Nephron progenitor cell (in vitro differentiated cells): ENCODE measurements around the gene TOLLIP.
"Not testable (repeated sequence)": the region's sequence is repeated elsewhere in the genome, so short reads cannot be mapped to it uniquely, and the experiment has no call there.

Experiments
- DNase-seq: peaks from one replicate; pipeline ENCODE4 v3.0.0; 2021
- H3K27ac Mint-ChIP-seq: 2 replicates; pipeline ENCODE4 v1.8.0; 2021; ENCODE audit warnings: mild to moderate bottlenecking, moderate library complexity, mixed read lengths
- H3K27me3 Mint-ChIP-seq: 2 replicates; pipeline ENCODE4 v1.8.0; 2021; ENCODE audit warnings: mild to moderate bottlenecking, low read depth, mixed read lengths; ENCODE audit not compliant: poor library complexity
- H3K36me3 Mint-ChIP-seq: 2 replicates; pipeline ENCODE4 v1.8.0; 2021; ENCODE audit warnings: low read depth, mixed read lengths
- H3K4me1 Mint-ChIP-seq: 2 replicates; pipeline ENCODE4 v1.8.0; 2021; ENCODE audit warnings: mixed read lengths
- H3K4me3 Mint-ChIP-seq: 2 replicates; pipeline ENCODE4 v1.8.0; 2021; ENCODE audit warnings: mild to moderate bottlenecking, moderate library complexity, mixed read lengths
- H3K9me3 Mint-ChIP-seq: 2 replicates; pipeline ENCODE4 v1.8.0; 2021; ENCODE audit warnings: mild to moderate bottlenecking, moderate library complexity, mixed read lengths
- CTCF ChIP-seq: fragments of 200-600 bp; sonication (generic); IDR thresholded peaks from 2 replicates; pipeline ENCODE4 v1.5.0; 2021; ENCODE audit warnings: antibody characterized with exemption

The TOLLIP gene

GRCh38 chr11:1309498-1310317, at the start of gene TOLLIP:
Gene TOLLIP, minus strand, starts transcription at chr11:1309632. Its CDS starts 134 bp downstream, at chr11:1309498.
- TF ChIP-seq CTCF = no peak
- Mint-ChIP-seq H3K27ac (no peak within 1 kb of the TSS), H3K36me3 (peaks cover 14% of the 10 kb centered on the region), H3K4me1 (peaks cover 37% of the 10 kb centered on the region), H3K9me3 (peaks cover 42% of the 10 kb centered on the region), H3K27me3 (peaks cover 19% of the 10 kb centered on the region), H3K4me3 (peak within 1 kb of the TSS; percentile 82)
- DNase-seq = peak; percentile 99

DNA sequence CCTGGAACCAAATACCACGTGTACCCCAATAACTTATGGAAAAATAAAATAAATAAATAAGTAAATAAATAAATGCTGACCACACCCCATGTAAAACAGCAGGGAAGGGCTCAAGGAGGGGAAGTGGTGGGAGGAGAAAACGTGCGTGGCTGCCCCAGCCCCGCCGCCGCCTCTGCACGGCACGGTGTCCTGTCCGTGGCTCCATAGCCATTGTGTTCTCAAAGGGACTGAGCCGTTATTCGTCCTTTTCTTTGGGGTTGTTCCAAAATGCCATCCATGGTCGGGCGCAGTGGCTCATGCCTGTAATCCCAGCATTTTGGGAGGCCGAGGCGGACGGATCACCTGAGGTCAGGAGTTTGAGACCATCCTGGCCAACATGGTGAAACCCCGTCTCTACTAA, 49.5 kb upstream of the TOLLIP start:
- H3K27me3 Mint-ChIP-seq = peaks cover 52% of the 10 kb centered on the region
- not testable (repeated sequence) for DNase-seq, H3K4me3 Mint-ChIP-seq, H3K36me3 Mint-ChIP-seq, H3K4me1 Mint-ChIP-seq, H3K27ac Mint-ChIP-seq
- H3K9me3 Mint-ChIP-seq = peaks cover 21% of the 10 kb centered on the region

- Mint-ChIP-seq H3K27ac (no peak overlapping the region), H3K4me1 (no peaks in the 10 kb centered on the region), H3K9me3 (peaks cover 16% of the 10 kb centered on the region), H3K36me3 (no peaks in the 10 kb centered on the region), H3K4me3 (no peak overlapping the region), H3K27me3 (peaks cover 53% of the 10 kb centered on the region)
- no peak for TF ChIP-seq CTCF
- no peak for DNase-seq
These were observed 48.9 kb upstream of the TOLLIP start for GRCh38 chr11:1358286-1358685.

GRCh38 chr11:1356478-1356960, 47.1 kb upstream of the TOLLIP start:
- Mint-ChIP-seq H3K27me3 (peaks cover 45% of the 10 kb centered on the region), H3K9me3 (peaks cover 12% of the 10 kb centered on the region), H3K4me1 (peaks cover 2% of the 10 kb centered on the region), H3K27ac (no peak overlapping the region), H3K36me3 (no peaks in the 10 kb centered on the region), H3K4me3 (no peak overlapping the region)
- DNase-seq = no peak
- TF ChIP-seq CTCF = no peak

DNA sequence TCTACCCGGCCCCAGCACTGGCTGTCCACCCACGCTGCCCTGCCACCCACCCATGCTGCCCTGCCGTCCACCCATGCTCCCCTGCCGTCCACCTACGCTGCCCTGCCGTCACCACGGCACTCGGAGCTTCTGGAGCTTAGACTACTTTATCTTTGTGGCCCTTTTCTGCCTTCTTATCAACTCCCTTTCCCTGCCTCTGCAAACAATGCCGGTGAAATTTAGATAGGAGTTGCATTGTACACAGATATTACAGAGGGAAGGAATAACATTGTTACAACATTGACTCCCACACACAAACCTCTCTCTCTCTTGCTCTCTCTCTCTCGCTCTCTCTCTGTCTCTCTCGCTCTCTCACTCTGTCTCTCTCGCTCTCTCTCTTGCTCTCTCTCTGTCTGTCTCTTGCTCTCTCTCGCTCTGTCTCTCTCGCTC, 46.6 kb upstream of the TOLLIP start:
- H3K36me3 Mint-ChIP-seq = no peaks in the 10 kb centered on the region
- peaks cover 50% of the 10 kb centered on the region for H3K27me3 Mint-ChIP-seq
- H3K4me3 Mint-ChIP-seq = no peak overlapping the region
- no peak for TF ChIP-seq CTCF
- H3K4me1 Mint-ChIP-seq = peaks cover 7% of the 10 kb centered on the region
- DNase-seq = no peak
- H3K27ac Mint-ChIP-seq = no peak overlapping the region
- peaks cover 12% of the 10 kb centered on the region for H3K9me3 Mint-ChIP-seq

DNA sequence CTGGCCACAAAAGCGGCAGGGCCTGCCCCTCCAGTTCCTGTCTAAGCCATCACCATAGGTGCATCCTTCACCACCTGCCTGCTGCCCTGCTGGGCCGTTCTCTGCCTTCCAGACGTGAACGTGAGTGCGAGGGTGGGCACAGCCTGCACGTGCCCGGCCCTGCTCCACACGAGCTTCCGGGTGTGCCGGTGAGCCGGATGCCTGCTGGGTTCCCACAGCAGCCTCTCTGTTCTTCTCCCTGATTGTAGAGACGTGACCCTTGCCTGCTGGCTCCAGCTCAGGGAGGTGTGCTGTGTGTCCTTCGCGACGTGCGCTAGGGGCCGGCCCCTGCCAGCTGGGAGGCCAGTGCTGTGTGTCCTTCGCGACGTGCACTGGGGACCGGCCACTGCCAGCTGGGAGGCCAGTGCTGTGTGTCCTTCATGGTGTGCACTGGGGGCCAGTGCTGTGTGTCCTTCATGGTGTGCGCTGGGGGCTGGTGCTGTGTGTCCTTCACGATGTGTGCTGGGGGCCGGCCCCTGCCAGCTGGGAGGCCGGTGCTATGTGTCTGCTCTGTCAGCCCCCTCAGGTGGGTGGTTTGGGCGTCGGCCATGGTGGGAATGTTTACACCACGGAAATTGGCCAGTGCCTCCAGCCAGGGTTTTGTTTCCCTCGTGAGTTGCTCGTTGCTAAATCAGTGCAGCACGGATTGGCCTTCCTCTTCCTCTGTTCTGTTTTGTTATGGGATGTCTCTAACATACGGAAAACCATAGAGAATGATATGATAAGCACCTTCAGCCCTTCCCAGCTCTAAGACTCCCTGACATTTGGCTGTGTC, 44.9 kb upstream of the TOLLIP start:
- H3K4me1 Mint-ChIP-seq = peaks cover 24% of the 10 kb centered on the region
- H3K27ac Mint-ChIP-seq = no peak overlapping the region
- no peak for TF ChIP-seq CTCF
- H3K9me3 Mint-ChIP-seq = peaks cover 12% of the 10 kb centered on the region
- no peak for DNase-seq
- H3K27me3 Mint-ChIP-seq = peaks cover 52% of the 10 kb centered on the region
- H3K4me3 Mint-ChIP-seq = no peak overlapping the region
- no peaks in the 10 kb centered on the region for H3K36me3 Mint-ChIP-seq
